ENCODE data around the gene RNU6-1. TPM values are rescaled to one million over a fixed set of nuclear protein-coding genes. Genes with fewer than 3 reads are reported as not detected.

Gene RNU6-1
- total RNA-seq, 2 experiments from 2014 or later, result not detected

GRCh38 chr15:67828278-67828968 lies 11.4 kb downstream of the RNU6-1 start:
- intact Hi-C loops (cut with micrococcal nuclease; ENCODE audit: unreplicated experiment), result no loop called here
- Histone ChIP-seq H2AFZ (ENCODE audit: low read length) (no peak overlapping the region), H3K9me3 (ENCODE audit: low read length) (no peaks in the 10 kb centered on the region), H3K4me2 (ENCODE audit: low read length) (no peak overlapping the region), H3K27ac (ENCODE audit: low read depth, low read length, poor library complexity, severe bottlenecking) (no peak overlapping the region), H4K20me1 (ENCODE audit: insufficient read depth, low read length) (no peaks in the 10 kb centered on the region), H3K79me2 (ENCODE audit: insufficient read depth, low read depth, low read length) (no peaks in the 10 kb centered on the region), H3K4me1 (ENCODE audit: insufficient read depth, low read length, poor library complexity, severe bottlenecking) (peaks cover 17% of the 10 kb centered on the region), H3K4me3 (ENCODE audit: low read depth, low read length, poor library complexity, severe bottlenecking) (no peak overlapping the region), H3K36me3 (ENCODE audit: insufficient read depth, low read length) (no peaks in the 10 kb centered on the region), H3K9me2 (ENCODE audit: insufficient read depth, low read length) (no peaks in the 10 kb centered on the region)
- POLR2A ChIA-PET, result interaction anchor here (0.5 kb wide), 1 partner anchor 40 kb away, joined by 3 read pairs; no protein-coding TSS in a partner anchor
- CTCF ChIA-PET (ENCODE audit: unreplicated experiment), result no interaction called here
- TF ChIP-seq EZH2phosphoT487 (IDR thresholded peaks at IDR 0.05; ENCODE audit: borderline replicate concordance, low read depth, low read length) (no peak), CTCF (conservative IDR thresholded peaks at IDR 0.05; ENCODE audit: low read length) (no peak)
- no peak for DNase-seq (ENCODE audit: low spot score)
- BruUV-seq (replicated peaks), result no TSS peak

GRCh38 chr15:67827562-67828277 lies 12.1 kb downstream of the RNU6-1 start:
- no peak for DNase-seq (ENCODE audit: low spot score)
- Histone ChIP-seq H3K79me2 (ENCODE audit: insufficient read depth, low read depth, low read length) (no peaks in the 10 kb centered on the region), H4K20me1 (ENCODE audit: insufficient read depth, low read length) (no peaks in the 10 kb centered on the region), H3K9me3 (ENCODE audit: low read length) (no peaks in the 10 kb centered on the region), H3K27ac (ENCODE audit: low read depth, low read length, poor library complexity, severe bottlenecking) (no peak overlapping the region), H2AFZ (ENCODE audit: low read length) (no peak overlapping the region), H3K36me3 (ENCODE audit: insufficient read depth, low read length) (no peaks in the 10 kb centered on the region), H3K4me2 (ENCODE audit: low read length) (no peak overlapping the region), H3K9me2 (ENCODE audit: insufficient read depth, low read length) (no peaks in the 10 kb centered on the region), H3K4me3 (ENCODE audit: low read depth, low read length, poor library complexity, severe bottlenecking) (no peak overlapping the region), H3K4me1 (ENCODE audit: insufficient read depth, low read length, poor library complexity, severe bottlenecking) (peaks cover 15% of the 10 kb centered on the region)
- CTCF ChIA-PET (ENCODE audit: unreplicated experiment), result no interaction called here
- no TSS peak for BruUV-seq (replicated peaks)
- intact Hi-C loops (cut with micrococcal nuclease; ENCODE audit: unreplicated experiment), result no loop called here
- POLR2A ChIA-PET, result interaction anchor here (0.5 kb wide), 1 partner anchor 40 kb away, joined by 3 read pairs; no protein-coding TSS in a partner anchor
- TF ChIP-seq EZH2phosphoT487 (IDR thresholded peaks at IDR 0.05; ENCODE audit: borderline replicate concordance, low read depth, low read length), result no peak

GRCh38 chr15:67826717-67827561 lies 12.9 kb downstream of the RNU6-1 start:
- no peaks in the 10 kb centered on the region for H3K36me3 ChIP-seq (ENCODE audit: insufficient read depth, low read length)
- H4K20me1 ChIP-seq (ENCODE audit: insufficient read depth, low read length), result no peaks in the 10 kb centered on the region
- H3K4me2 ChIP-seq (ENCODE audit: low read length), result no peak overlapping the region
- H3K79me2 ChIP-seq (ENCODE audit: insufficient read depth, low read depth, low read length), result no peaks in the 10 kb centered on the region
- no peaks in the 10 kb centered on the region for H3K9me2 ChIP-seq (ENCODE audit: insufficient read depth, low read length)
- no peak overlapping the region for H2AFZ ChIP-seq (ENCODE audit: low read length)
- no peaks in the 10 kb centered on the region for H3K9me3 ChIP-seq (ENCODE audit: low read length)
- peaks cover 10% of the 10 kb centered on the region for H3K4me1 ChIP-seq (ENCODE audit: insufficient read depth, low read length, poor library complexity, severe bottlenecking)
- H3K4me3 ChIP-seq (ENCODE audit: low read depth, low read length, poor library complexity, severe bottlenecking), result no peak overlapping the region
- ChIA-PET CTCF (ENCODE audit: unreplicated experiment) (no interaction called here), POLR2A (no interaction called here)
- intact Hi-C loops (cut with micrococcal nuclease; ENCODE audit: unreplicated experiment), result no loop called here
- no peak for DNase-seq (ENCODE audit: low spot score)
- no TSS peak for BruUV-seq (replicated peaks)
- no peak overlapping the region for H3K27ac ChIP-seq (ENCODE audit: low read depth, low read length, poor library complexity, severe bottlenecking)
- TF ChIP-seq CTCF (conservative IDR thresholded peaks at IDR 0.05; ENCODE audit: low read length) (no peak), EZH2phosphoT487 (IDR thresholded peaks at IDR 0.05; ENCODE audit: borderline replicate concordance, low read depth, low read length) (no peak)
